Endothelial cell of umbilical vein (primary cell): ENCODE measurements around the gene ARMH3.

ENCODE experiments used
- EZH2 ChIP-seq: IDR thresholded peaks from 2 replicates; pipeline ENCODE4 v1.6.1; 2012; ENCODE audit warnings: borderline replicate concordance, low read depth, mild to moderate bottlenecking, moderate library complexity, low read length, inconsistent platforms; ENCODE audit not compliant: severe bottlenecking
- FOS ChIP-seq: IDR thresholded peaks from 2 replicates; pipeline ENCODE4 v1.6.1; 2011; ENCODE audit warnings: mild to moderate bottlenecking, low read length, moderate library complexity, borderline replicate concordance; ENCODE audit not compliant: insufficient read depth
- JUN ChIP-seq: IDR thresholded peaks from 2 replicates; pipeline ENCODE4 v1.6.1; 2011; ENCODE audit warnings: borderline replicate concordance, low read depth; ENCODE audit not compliant: insufficient read length, insufficient read depth
- POLR2A ChIP-seq: IDR thresholded peaks from 2 replicates; pipeline ENCODE4 v1.6.1; 2012; ENCODE audit warnings: low read depth, mild to moderate bottlenecking, control low read depth, low read length
- POLR2AphosphoS5 ChIP-seq: IDR thresholded peaks from 2 replicates; pipeline ENCODE4 v1.6.1; 2012; ENCODE audit warnings: low read depth, mild to moderate bottlenecking, control low read depth, low read length, moderate library complexity; ENCODE audit not compliant: insufficient read depth
- TF ChIP-seq, protein P1 (sequence below), 2 donors: IDR thresholded peaks; 1 replicate in 1 of 2; 2 replicates in 1 of 2; pipeline ENCODE4 v1.5.1; 2011; ENCODE audit warnings: low read length in 2 of 2, mild to moderate bottlenecking in 2 of 2, moderate library complexity in 2 of 2, control low read depth in 1 of 2, inconsistent platforms in 1 of 2, low read depth in 1 of 2; ENCODE audit not compliant: insufficient read depth in 1 of 2; ENCODE audit errors: extremely low read depth in 1 of 2

- TF ChIP-seq, protein P1, sequence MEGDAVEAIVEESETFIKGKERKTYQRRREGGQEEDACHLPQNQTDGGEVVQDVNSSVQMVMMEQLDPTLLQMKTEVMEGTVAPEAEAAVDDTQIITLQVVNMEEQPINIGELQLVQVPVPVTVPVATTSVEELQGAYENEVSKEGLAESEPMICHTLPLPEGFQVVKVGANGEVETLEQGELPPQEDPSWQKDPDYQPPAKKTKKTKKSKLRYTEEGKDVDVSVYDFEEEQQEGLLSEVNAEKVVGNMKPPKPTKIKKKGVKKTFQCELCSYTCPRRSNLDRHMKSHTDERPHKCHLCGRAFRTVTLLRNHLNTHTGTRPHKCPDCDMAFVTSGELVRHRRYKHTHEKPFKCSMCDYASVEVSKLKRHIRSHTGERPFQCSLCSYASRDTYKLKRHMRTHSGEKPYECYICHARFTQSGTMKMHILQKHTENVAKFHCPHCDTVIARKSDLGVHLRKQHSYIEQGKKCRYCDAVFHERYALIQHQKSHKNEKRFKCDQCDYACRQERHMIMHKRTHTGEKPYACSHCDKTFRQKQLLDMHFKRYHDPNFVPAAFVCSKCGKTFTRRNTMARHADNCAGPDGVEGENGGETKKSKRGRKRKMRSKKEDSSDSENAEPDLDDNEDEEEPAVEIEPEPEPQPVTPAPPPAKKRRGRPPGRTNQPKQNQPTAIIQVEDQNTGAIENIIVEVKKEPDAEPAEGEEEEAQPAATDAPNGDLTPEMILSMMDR (IDR thresholded peaks at IDR 0.05; ENCODE audit: extremely low read depth in 1 of 2, insufficient read depth in 1 of 2, low read depth in 1 of 2, low read length in 2 of 2), result no peak
- TF ChIP-seq EZH2 (no peak), POLR2AphosphoS5 (no peak), POLR2A (no peak), JUN (no peak), FOS (no peak)
These were observed 27.6 kb upstream of the ARMH3 start for GRCh38 chr10:102083541-102083940.
